ENCODE data around the gene SCP2D1. TPM values are rescaled to one million over a fixed set of nuclear protein-coding genes. Genes with fewer than 3 reads are reported as not detected.

Gene SCP2D1
- total and polyA plus RNA-seq, 2 experiments from 2014 or later: not detected

DNA sequence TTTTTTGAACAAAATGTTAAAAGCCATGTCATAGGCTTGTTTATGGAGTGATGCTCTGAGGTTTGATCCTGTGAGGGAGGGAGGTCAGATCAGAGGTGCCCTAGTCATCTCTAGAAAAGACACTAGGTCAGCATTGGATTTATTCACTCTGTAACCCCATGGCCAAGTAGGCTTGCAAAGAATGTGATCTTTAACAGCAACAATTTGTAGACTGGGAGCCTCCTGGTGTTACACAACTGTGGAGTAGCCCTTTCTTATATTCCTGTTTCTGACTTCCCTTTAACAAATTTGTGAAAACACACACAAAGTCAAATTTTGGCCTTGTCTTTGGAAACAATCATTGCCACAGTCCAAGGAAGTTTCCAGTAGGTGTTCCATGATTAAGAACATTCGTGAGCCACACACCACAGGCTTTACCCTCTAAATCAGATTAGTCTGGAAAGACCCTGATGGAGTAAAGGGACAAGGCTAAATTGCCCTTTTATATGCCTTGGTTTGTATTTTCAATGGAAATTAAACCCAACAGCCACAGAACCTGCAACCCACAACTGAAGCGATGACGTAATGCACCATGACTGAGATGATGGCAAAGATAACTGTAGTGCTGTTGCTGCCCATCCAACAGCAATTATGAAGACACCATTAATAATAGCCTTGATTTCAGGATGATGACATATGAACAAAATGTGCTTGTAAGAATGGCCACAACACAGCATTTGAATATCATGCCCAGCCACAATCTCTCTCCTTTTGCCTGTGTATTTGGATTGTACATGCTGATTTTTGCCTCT lies 22.1 kb downstream of the SCP2D1 start:
- no peaks in the 10 kb centered on the region for H3K27me3 ChIP-seq
- H3K4me3 ChIP-seq: no peak overlapping the region
- DNase-seq (ENCODE audit: low read depth in 1 of 2, low spot score in 1 of 2): no peak
- peaks cover 12% of the 10 kb centered on the region for H3K4me1 ChIP-seq (ENCODE audit: low read depth)
- H3K36me3 ChIP-seq: no peaks in the 10 kb centered on the region
- H3K27ac ChIP-seq: no peak overlapping the region
- H3K9me3 ChIP-seq (ENCODE audit: low read depth): no peaks in the 10 kb centered on the region
- TF ChIP-seq, protein P1, sequence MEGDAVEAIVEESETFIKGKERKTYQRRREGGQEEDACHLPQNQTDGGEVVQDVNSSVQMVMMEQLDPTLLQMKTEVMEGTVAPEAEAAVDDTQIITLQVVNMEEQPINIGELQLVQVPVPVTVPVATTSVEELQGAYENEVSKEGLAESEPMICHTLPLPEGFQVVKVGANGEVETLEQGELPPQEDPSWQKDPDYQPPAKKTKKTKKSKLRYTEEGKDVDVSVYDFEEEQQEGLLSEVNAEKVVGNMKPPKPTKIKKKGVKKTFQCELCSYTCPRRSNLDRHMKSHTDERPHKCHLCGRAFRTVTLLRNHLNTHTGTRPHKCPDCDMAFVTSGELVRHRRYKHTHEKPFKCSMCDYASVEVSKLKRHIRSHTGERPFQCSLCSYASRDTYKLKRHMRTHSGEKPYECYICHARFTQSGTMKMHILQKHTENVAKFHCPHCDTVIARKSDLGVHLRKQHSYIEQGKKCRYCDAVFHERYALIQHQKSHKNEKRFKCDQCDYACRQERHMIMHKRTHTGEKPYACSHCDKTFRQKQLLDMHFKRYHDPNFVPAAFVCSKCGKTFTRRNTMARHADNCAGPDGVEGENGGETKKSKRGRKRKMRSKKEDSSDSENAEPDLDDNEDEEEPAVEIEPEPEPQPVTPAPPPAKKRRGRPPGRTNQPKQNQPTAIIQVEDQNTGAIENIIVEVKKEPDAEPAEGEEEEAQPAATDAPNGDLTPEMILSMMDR (IDR thresholded peaks at IDR 0.05; ENCODE audit: low read depth, low read length): no peak

DNA sequence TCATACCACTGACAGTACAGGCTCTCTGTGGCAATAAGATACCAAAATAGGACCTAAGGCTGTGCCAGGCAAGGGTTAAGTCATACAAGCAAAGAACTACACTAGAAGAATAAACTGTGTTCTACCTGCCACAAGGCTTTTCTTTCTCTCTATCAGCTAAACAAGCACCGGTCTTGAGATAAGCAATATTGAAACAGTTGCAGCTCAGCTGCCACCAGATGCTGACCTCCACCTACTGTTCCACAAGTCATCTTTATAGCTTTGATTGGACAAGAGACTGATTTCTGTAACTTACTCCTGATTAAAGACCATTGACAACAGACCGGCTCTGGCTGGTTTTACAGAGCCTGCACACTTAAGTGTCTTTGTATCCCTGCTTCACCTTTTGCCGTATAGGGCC lies 24.1 kb downstream of the SCP2D1 start:
- Histone ChIP-seq H3K27ac (peak overlapping the region; percentile 49), H3K4me1 (ENCODE audit: low read depth) (peaks cover 12% of the 10 kb centered on the region), H3K27me3 (no peaks in the 10 kb centered on the region)

DNA sequence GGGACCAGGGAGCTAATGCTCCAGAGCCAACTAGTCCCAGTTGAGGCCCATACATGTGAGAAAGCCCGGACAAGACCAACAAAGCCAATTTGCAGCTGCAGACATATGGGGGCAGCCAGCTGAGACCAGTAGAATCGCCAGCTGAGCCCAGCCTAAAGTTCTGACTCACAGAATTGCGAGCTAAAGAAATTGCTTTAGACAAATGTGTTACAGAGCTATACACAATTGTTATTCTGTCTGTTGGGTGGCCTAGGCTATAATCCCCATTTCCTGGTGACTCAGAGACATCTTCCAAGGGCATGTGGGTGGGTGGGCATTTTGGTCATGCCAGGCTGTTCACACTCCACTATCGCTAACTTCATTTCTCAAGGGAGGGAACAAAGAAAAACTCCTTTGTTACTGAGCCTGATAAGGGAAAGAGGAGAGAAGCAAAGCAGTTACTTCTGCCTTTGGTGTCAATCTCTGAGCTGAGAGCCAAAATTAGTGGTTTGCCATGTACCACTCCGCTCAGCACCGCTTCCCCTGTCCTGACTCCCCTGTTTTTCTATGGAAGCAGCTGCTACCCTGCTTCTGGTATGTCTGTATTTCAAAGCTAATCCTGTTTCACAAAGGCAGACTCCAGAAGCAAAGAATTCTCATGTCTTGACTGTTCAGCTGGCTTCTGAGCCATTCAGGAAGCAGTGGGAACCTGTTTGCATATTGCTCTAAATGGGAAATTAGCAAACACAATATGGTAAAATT lies 26.1 kb downstream of the SCP2D1 start:
- DNase-seq (ENCODE audit: low read depth in 1 of 2, low spot score in 1 of 2): no peak
- H3K4me3 ChIP-seq: no peak overlapping the region
- no peaks in the 10 kb centered on the region for H3K36me3 ChIP-seq
- H3K27me3 ChIP-seq: no peaks in the 10 kb centered on the region
- H3K4me1 ChIP-seq (ENCODE audit: low read depth): peaks cover 12% of the 10 kb centered on the region
- TF ChIP-seq, protein P1 (IDR thresholded peaks at IDR 0.05; ENCODE audit: low read depth, low read length): no peak
- H3K27ac ChIP-seq: no peak overlapping the region
- H3K9me3 ChIP-seq (ENCODE audit: low read depth): no peaks in the 10 kb centered on the region

More for the DNA sequence above, 24.1 kb downstream of the SCP2D1 start:
- Histone ChIP-seq H3K9me3 (ENCODE audit: low read depth) (no peaks in the 10 kb centered on the region), H3K4me3 (no peak overlapping the region), H3K36me3 (no peaks in the 10 kb centered on the region)
- TF ChIP-seq, protein P1 (IDR thresholded peaks at IDR 0.05; ENCODE audit: low read depth, low read length): no peak
- peak in 1 of 2 donors; percentile 42 for DNase-seq (ENCODE audit: low read depth in 1 of 2, low spot score in 1 of 2)

DNA sequence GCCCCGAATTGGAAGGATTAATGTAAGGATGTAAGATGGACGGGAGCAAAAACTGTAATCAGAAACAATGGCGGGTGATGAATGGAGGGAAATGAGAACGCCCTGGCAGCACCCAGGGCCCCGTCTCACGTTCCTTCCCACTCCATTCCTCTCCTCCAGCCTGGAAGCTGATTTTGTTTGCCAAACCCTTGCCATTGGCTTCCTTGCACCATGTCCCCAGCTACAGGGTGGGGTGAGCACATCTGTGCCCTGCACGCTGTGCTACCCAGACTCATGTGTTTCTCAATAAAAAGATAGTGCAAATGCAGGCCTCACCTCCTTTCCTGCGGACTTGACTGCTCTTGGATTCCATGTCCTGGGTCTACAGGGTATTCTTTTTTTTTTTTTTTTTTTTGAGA lies 26.7 kb downstream of the SCP2D1 start:
- no peak overlapping the region for H3K4me3 ChIP-seq
- peaks cover 12% of the 10 kb centered on the region for H3K4me1 ChIP-seq (ENCODE audit: low read depth)
- H3K36me3 ChIP-seq: no peaks in the 10 kb centered on the region
- no peak overlapping the region for H3K27ac ChIP-seq
- no peak for DNase-seq (ENCODE audit: low read depth in 1 of 2, low spot score in 1 of 2)
- TF ChIP-seq, protein P1 (IDR thresholded peaks at IDR 0.05; ENCODE audit: low read depth, low read length): no peak
- H3K27me3 ChIP-seq: no peaks in the 10 kb centered on the region
- no peaks in the 10 kb centered on the region for H3K9me3 ChIP-seq (ENCODE audit: low read depth)

DNA sequence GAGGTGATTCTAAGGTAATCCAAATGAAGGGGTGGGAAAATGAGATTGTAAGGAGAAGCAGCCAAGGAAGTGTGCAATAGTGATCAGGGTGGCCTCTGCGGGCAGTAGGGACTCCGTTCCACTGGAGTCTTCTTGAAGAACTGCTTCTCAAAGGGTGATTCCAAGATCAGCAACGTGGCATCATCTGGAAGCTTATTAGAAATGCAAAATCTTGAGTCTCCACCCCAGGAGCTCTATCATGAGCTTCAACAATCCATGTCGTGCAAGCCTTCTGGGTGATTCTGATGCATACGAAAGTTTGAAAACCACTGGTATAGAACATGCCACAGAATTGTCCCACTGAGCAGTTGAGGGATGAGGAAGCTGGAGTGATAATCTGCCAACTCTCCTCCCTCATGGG lies 31.4 kb downstream of the SCP2D1 start:
- H3K27me3 ChIP-seq: peaks cover under 1% of the 10 kb centered on the region
- no peaks in the 10 kb centered on the region for H3K36me3 ChIP-seq
- no peak overlapping the region for H3K27ac ChIP-seq
- H3K9me3 ChIP-seq (ENCODE audit: low read depth): no peaks in the 10 kb centered on the region
- TF ChIP-seq, protein P1 (IDR thresholded peaks at IDR 0.05; ENCODE audit: low read depth, low read length): no peak
- H3K4me3 ChIP-seq: no peak overlapping the region
- no peak for DNase-seq (ENCODE audit: low read depth in 1 of 2, low spot score in 1 of 2)
- H3K4me1 ChIP-seq (ENCODE audit: low read depth): no peaks in the 10 kb centered on the region
